Left renal pelvis (tissue), 4 donors: ENCODE results near the gene ENTPD2. TPM values are rescaled to one million over a fixed set of nuclear protein-coding genes. Genes with fewer than 3 reads are reported as not detected.
"Not testable (repeated sequence)": the region's sequence is repeated elsewhere in the genome, so short reads cannot be mapped to it uniquely, and the experiment has no call there.

Experiments used
- DNase-seq, 4 donors: peaks; one replicate each; pipeline ENCODE4 v3.0.0-alpha.2; 2013; ENCODE audit warnings: low read depth in 4 of 4, low spot score in 3 of 4
- polyA plus RNA-seq, 4 donors: library from polyadenylated mRNA; unstranded; fragments of 120-200 nt; gene quantifications; one replicate each; pipeline ENCODE4 v1.2.1, GENCODE V29; 2013; ENCODE audit not compliant: insufficient read length in 4 of 4

ENTPD2 gene
- polyA plus RNA-seq, 4 donors: 3.2 to 7.5 (median 5.8) TPM

DNA sequence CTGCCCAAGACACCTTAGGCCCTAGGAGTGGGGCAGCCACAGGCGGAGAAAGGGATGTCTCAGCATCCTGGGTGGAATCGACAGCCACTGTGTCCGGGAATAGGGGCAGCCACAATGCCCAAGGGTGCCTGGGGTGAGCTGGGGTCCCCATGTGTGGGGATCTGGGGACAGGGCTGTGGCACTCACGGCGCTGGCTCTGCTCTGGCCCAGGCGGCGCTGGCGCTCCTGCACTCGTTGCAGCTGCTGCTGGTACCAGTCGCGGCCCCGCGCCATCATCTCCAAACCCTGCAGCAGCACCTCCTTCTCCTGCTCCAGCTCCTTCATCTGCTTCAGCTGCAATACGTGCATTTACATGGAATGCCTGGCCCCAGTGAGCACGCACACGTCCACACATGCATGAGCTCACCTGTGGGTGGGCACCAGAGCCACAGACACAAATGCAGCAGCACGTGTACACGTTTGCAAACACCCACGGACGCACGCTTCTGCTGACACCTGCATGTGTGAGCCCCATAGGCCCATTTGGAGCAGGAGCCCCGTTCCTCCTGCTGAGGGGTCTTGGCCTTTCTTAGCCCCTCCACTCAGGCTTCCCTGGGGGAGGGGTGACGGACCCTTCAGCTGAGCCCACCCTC, 11.6 kb upstream of the ENTPD2 start:
- no peak for DNase-seq

- no peak for DNase-seq
These were observed 11.0 kb upstream of the ENTPD2 start for GRCh38 chr9:137064880-137065164.

- DNase-seq: no peak
These were observed 10.4 kb upstream of the ENTPD2 start for GRCh38 chr9:137064027-137064879.

DNA sequence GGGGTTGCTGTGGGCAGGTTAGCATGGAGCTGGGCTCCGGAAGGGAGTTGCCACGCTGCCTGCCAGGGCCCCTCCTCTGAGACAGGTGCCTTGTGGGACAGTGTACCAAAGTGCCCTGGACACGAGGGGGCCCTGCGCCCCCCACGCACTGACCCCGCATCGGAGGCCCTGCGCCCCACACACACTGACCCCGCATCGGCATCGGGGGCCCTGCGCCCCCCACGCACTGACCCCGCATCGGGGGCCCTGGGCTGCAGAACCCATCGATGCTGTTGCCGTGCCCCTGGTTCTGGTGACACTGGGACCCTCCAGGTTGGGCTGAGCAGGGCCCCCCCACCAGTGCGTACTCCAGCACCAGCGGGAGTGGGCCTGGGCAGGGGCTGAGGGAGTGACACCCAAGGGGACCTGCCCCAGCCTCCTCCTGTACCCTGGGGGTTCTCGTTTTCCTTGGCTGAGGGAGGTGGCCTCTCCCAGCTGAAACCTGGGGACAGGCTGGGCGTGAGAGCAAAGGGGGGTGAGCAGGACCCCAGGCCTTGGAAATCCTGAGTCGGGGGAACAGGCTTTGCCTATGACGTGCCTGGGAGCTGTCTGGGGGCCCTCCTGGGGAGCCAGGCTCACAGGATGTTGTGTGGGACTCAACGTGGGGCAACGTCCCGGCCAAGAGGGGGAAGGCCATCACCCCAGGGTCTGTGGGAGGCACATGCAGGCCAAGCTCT, 9.6 kb upstream of the ENTPD2 start:
- DNase-seq: no peak

DNA sequence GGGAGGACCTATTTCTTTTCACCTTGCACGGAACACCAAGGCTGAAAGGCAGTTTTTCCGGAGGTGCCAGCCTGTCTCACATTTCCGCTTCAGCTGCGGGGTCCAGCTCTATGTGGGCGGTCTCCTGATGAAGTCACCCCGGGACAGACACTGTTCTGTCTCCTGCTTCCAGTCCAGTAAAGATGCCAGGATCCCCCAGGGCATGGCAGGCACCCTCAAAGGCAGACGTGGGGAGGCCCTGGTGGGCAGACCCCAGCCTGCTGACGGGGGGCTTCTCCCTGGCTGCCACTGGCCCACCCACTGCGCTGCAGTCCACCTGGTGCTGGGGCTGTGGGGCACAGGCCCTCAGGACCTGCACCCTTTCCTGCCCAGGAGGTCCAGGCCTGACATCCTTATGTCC, 8.9 kb upstream of the ENTPD2 start:
- DNase-seq: not testable (repeated sequence)

DNA sequence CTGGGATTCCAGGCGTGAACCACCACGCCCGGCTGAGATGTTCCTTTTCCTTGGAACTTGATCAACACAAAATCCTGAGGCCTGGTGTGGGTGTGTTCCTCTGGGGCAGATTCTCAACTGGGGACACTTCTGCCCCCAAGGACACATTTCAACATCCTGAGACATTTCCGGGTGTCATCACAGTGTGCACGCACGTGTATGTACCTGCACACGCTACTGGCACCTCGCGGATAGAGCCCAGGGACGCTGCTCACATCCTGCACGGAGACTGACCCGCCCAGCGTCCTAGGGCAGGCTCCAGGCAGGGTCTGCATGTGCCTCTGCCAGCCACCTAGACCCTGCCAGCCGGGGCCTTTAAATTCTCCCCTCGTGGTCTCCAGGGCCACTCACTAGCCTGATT, 8.5 kb upstream of the ENTPD2 start:
- no peak for DNase-seq

DNA sequence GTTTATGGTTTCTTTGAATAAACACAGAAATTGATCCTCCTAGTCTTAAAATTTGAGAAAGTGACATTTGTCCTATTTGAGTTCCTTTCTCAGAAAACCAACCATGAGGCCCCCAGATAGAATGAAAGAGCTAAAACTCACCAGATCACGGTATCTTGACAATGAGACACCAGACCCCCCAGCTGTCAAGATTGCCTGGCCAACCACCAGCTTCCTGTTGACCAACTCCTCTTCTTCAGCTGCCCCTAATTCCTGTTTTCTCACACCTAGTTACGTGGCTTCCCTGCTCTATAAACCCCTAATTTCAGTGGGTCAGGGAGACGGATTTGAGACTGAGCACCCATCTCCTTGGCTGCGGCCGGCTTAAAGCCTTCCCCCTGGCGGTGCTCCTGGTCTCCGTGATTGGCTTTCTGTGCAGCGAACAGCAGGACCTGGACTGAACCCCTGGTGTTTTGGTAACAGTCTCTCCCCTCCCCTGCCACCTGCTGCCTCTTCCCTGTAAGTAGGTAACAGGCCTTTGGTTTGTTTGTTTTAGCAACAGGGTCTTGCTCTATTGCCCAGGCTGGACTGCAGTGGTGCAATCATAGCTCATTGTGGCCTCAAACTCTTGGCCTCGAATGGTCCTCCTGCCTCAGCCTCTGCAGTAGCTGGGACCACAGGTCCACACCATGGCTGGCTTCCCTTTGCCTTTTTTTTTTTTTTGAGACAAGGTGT, 4.8 kb upstream of the ENTPD2 start:
- DNase-seq: no peak

DNA sequence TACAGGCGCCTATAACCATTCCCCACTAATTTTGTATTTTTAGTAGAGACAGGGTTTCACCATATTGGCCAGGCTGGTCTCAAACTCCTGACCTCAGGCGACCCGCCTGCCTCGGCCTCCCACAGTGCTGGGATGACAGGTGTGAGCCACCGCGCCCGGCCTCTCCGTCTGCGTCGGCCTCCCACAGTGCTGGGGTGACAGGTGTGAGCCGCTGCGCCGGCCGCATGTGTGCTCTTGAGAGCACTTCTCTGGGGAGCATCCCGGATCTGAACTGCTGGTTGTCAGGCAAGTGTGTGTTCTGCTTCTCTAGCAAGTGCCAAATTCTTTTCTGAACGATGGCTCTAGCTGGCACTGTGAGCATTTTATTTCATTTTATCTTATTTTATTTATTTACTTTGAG, 3.7 kb upstream of the ENTPD2 start:
- no peak for DNase-seq

- no peak for DNase-seq
These were observed 3.0 kb upstream of the ENTPD2 start for GRCh38 chr9:137056739-137057415.

GRCh38 chr9:137055385-137056364, 1.8 kb upstream of the ENTPD2 start:
- DNase-seq: no peak

- DNase-seq: no peak
These were observed 1.1 kb upstream of the ENTPD2 start for GRCh38 chr9:137054932-137055384.

DNA sequence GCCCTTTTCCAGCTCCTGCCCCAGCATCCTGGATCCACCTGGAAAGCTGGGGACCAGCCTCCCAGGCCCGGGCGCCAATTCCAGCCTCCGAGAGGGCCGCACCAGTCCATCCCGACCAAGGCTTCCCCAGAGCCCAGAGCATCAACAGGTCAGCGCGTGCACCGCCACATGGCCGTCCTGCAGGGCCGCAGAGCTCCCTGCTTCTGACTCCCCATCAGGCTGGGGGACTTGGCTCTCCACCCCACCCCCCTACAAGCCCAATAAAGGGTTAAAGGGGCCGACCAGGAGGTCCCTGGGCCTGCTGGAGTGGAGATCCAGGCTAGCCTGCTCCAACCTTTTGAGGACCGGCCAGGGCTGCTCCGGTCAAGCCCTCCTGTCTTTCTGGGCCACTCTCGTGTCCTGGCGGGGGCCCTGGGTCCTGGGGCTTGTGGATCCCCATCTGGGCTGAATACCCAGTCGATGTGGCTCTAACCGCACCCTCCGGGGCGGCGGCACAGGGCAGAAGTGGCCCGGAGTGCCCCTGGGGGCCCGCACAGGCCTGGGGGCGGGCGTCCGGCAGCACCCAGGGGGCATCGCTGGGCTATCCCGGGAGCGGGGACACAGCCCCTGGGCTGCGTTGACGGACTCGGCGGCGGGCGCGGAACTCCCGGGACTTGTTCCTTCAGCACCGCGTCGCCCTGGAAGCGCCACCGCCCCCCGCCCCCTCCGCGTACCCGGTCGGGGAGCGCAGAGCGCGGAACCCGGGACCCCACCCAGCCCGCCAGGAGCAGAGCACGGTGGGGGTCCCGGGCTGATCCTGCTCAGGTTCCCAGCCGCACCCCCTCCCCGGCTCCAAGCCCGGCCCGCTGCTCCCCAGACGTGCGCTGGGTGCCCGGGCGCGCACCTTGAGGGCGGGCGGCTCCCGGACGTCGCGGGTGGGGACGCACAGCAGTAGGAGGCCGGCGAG, 590 bp downstream of the ENTPD2 start:
- no peak for DNase-seq

DNA sequence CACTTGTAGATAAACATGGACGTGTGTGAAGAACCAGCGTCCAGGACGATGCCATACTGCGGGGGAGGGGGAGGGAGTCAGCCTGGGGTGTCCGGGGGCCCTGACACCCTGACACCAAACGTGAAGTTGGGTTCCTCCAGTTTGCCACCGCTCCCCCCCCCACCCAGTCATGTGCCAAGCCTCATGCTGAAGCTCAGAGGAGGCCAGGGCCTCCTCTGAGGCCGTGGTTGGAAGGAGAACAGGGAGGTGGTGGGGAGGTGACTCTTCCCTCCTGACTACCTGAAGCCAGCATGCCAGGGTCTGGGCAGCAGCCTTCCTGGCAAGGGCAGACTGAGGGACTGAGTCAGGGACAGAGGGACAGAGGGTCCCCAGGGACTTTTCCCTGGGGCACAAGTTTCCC, 1.6 kb downstream of the ENTPD2 start:
- no peak for DNase-seq

GRCh38 chr9:137051145-137051724, 2.6 kb downstream of the ENTPD2 start:
- no peak for DNase-seq

- no peak for DNase-seq
These were observed 3.3 kb downstream of the ENTPD2 start for GRCh38 chr9:137050570-137050969.

- DNase-seq: no peak
These were observed 4.1 kb downstream of the ENTPD2 start for GRCh38 chr9:137049544-137050449.
